Endothelial cell of coronary artery (primary cell): ENCODE measurements around the gene ZNF691. TPM values are rescaled to one million over a fixed set of nuclear protein-coding genes. Genes with fewer than 3 reads are reported as not detected.

ENCODE experiments used
- total RNA-seq: library from RNA; depleted of rRNA; stranded (reverse); fragments of >200 nt; gene quantifications from 2 replicates; pipeline ENCODE4 v1.2.3, GENCODE V29; 2014

The ZNF691 gene, protein sequence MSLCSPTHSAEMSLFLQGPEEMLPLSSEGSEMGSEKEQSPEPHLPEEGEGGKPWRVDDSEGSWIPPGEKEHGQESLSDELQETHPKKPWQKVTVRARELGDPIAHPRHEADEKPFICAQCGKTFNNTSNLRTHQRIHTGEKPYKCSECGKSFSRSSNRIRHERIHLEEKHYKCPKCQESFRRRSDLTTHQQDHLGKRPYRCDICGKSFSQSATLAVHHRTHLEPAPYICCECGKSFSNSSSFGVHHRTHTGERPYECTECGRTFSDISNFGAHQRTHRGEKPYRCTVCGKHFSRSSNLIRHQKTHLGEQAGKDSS
- 6.9 and 8.4 TPM in 2 replicates for total RNA-seq

DNA sequence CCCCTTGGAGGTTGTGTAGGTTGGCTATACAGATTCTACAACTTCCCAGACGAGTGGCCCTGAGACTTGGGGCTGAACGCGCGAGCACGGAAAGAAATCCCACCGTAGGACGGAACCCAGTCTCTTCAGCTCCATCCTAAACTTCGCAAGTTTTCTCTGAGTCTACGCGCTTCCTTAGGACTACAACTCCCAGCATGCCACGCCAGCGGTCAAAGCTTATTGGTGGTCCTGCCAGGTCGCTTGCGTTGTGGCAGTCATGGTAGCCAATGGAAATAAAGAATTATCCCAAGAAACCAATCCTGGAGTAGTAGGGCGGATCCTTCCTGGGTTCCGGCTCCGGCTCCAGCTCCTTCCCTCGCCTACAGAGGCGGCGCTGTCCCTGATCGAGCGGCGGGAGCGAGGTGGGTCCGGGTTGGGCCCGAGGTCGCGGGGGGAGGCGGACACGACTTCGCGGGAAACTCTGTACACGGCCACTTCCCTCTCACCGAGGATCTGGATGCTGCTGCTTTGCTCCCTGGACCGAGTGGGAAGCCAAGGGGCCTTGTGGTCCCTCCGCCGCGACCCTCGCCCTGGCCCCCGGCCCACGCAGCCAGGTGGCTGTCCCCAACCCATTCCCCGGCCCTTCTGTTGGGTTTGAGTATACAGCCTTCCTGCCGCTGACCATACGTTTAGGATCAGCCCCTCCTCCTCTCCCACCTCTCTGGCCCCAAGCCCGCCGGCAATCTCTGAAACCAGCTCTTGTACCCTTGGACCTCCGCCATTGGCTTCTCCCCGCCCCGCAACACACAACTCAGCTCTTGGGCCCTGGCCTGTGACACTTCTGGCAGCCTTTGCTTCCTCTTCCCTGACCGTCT lies at the start of gene ZNF691:
TSS of gene ZNF691 (plus strand) at position 357 of the 854 bp plus-strand sequence. CDS start 3,046 bp downstream, outside the sequence.

DNA sequence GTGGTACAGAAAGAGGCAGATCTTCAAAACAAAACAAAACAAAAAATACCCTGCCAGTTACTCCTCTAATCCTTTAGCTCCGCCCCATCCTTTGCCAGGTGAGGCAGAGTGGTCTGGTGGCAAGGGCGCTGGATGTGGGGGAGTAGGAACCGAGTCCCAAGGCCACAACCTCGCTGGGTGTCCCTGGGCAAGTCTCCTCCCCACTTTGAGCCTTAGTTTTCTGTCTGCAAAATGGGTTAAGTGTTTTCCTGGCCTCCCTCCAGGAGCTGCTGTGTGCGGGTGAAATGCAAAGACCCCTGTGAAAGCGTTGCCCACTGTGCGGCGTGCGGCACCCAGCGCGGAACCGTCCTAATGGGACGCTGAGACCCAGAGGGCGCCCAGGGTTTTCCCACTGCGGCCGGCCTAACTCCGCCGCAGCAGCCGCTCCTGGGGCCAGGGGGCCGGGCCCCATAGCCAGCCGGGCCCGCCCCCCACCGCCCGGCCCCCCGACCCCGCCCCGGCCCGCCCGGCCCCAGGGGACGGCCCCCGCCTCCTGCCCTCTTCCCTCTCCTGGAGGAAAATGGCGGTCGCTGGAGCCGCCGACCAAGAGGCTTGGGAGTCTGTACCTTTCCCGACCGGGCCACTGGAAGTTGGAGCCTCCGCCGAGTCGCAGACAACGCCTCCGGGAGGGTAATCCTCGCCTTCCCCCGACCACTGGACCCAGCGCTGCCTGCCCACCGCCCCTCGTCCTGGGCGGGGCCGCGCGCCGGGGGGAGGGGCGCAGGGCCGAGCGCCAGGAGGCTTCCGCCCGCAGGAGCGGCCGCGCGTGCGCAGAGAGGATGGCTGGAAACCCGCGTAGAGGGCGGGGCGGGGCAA lies 29.6 kb upstream of the ZNF691 start, which contains the start of the genes ERMAP and SVBP:
TSS of gene ERMAP (plus strand) at position 538 of the 855 bp plus-strand sequence. CDS start 13,327 bp downstream, outside the sequence.
TSS of gene SVBP (minus strand) at position 813 of the 855 bp plus-strand sequence. CDS start 853 bp downstream, outside the sequence.

Other genes with a start within 250 kb of the ZNF691 start
- gene PPIH, start 188.2 kb upstream of the ZNF691 start, total RNA-seq, result 28.7 and 40.3 TPM in 2 replicates
- gene YBX1, start 164.2 kb upstream of the ZNF691 start, total RNA-seq, result 715 and 801 TPM in 2 replicates
- gene CLDN19, start 106.4 kb upstream of the ZNF691 start, total RNA-seq, result not detected in 2 replicates
- 96.7 and 121 TPM in 2 replicates for gene P3H1, start 79.6 kb upstream of the ZNF691 start, total RNA-seq
- gene C1orf50, start 79.4 kb upstream of the ZNF691 start, total RNA-seq, result 2.8 and 3.6 TPM in 2 replicates
- gene TMEM269, start 61.6 kb upstream of the ZNF691 start, total RNA-seq, result not detected in 2 replicates
- gene ERMAP, start 29.5 kb upstream of the ZNF691 start, total RNA-seq, result 6.4 and 6.8 TPM in 2 replicates
- 13.6 and 15.3 TPM in 2 replicates for gene SVBP, start 29.2 kb upstream of the ZNF691 start, total RNA-seq
- 25.6 and 196 TPM in 2 replicates for gene SLC2A1, start 112.3 kb downstream of the ZNF691 start, total RNA-seq